Endothelial cell of umbilical vein (primary cell): ENCODE measurements around the gene CLDN5. TPM values are rescaled to one million over a fixed set of nuclear protein-coding genes. Genes with fewer than 3 reads are reported as not detected.

Source experiments
- BruUV-seq: library from RNA; stranded (reverse); fragments of 400-500 nt; replicated peaks from 2 replicates; lab custom pipeline; 2021; lab: Mats Ljungman, UMichigan
- CTCF ChIA-PET: fragments of 300-600, 350-600 bp; sonication (Branson Sonifier 250); formaldehyde crosslinking; loops from one replicate; lab custom pipeline; 2021; ENCODE audit warnings: antibody characterized with exemption, inconsistent platforms; lab: Charles Lee
- POLR2A ChIA-PET: fragments of 300-600, 350-600 bp; sonication (Branson Sonifier 250); formaldehyde crosslinking; loops from one replicate; lab custom pipeline; 2021; ENCODE audit warnings: antibody characterized with exemption, inconsistent platforms; lab: Charles Lee
- DNase-seq: peaks from one replicate; pipeline ENCODE4 v3.0.0-alpha.2; 2011; ENCODE audit warnings: low read depth, low spot score
- FAIRE-seq: peaks from 2 replicates; lab custom pipeline; 2011; peaks lifted over from hg19 to GRCh38; lab: Jason Lieb, UNC
- H2AFZ ChIP-seq: 2 replicates; pipeline ENCODE4 v1.6.0; 2012; ENCODE audit warnings: low read depth, low read length, control low read depth, inconsistent platforms
- H3K27ac ChIP-seq: 2 replicates; pipeline ENCODE4 v1.5.1; 2011; ENCODE audit warnings: low read depth, mild to moderate bottlenecking, control low read depth, low read length, moderate library complexity; ENCODE audit not compliant: insufficient read depth
- H3K27me3 ChIP-seq, 2 experiments: 2 replicates each; pipeline versions ENCODE4 v1.6.0 to v1.6.1; 2011; ENCODE audit warnings: low read length in 2 of 2, mixed read lengths in 1 of 2; ENCODE audit not compliant: control insufficient read depth in 2 of 2, insufficient read depth in 2 of 2
- H3K36me3 ChIP-seq, 2 experiments: 2 replicates in 1 of 2; 3 replicates in 1 of 2; pipeline ENCODE4 v1.5.1; 2011; ENCODE audit warnings: low read length in 2 of 2, mild to moderate bottlenecking in 1 of 2, moderate library complexity in 1 of 2; ENCODE audit not compliant: control insufficient read depth in 2 of 2, insufficient read depth in 2 of 2; ENCODE audit errors: extremely low read depth in 1 of 2
- H3K4me1 ChIP-seq: 3 replicates; pipeline ENCODE4 v1.5.1; 2011; ENCODE audit warnings: mild to moderate bottlenecking, low read length; ENCODE audit not compliant: control insufficient read depth, insufficient read depth; ENCODE audit errors: extremely low read depth
- H3K4me2 ChIP-seq: 2 replicates; pipeline ENCODE4 v1.6.1; 2011; ENCODE audit warnings: low read length, control low read depth, mixed read lengths; ENCODE audit not compliant: insufficient read depth
- H3K4me3 ChIP-seq, 3 experiments: fragments of 200-600 bp in 1 of 3; sonication (generic), shearing (Covaris generic) in 1 of 3; replicated peaks in 1 of 3; 2 replicates each; pipeline ENCODE4 v1.5.1; 2011 to 2016; ENCODE audit warnings: control low read depth in 3 of 3, low read length in 3 of 3, mild to moderate bottlenecking in 2 of 3, inconsistent platforms in 1 of 3, low read depth in 1 of 3, moderate library complexity in 1 of 3; ENCODE audit not compliant: insufficient read depth in 1 of 3
- H3K79me2 ChIP-seq: 2 replicates; pipeline ENCODE4 v1.6.0; 2012; ENCODE audit warnings: low read length, inconsistent platforms; ENCODE audit not compliant: control insufficient read depth, insufficient read depth
- H3K9ac ChIP-seq: replicated peaks from 2 replicates; pipeline ENCODE3; 2011; ENCODE audit warnings: low read length, control low read depth; ENCODE audit not compliant: insufficient read depth; ENCODE audit errors: extremely low read depth
- H3K9me1 ChIP-seq: replicated peaks from 3 replicates; pipeline ENCODE4 v1.6.0; 2011; ENCODE audit warnings: mild to moderate bottlenecking, low read length; ENCODE audit not compliant: control insufficient read depth, insufficient read depth; ENCODE audit errors: extremely low read depth
- H3K9me3 ChIP-seq: replicated peaks from 2 replicates; pipeline ENCODE4 v1.5.1; 2012; ENCODE audit warnings: low read length, inconsistent platforms; ENCODE audit not compliant: control insufficient read depth, insufficient read depth
- H4K20me1 ChIP-seq: replicated peaks from 2 replicates; pipeline ENCODE3; 2011; ENCODE audit warnings: mild to moderate bottlenecking, low read length; ENCODE audit not compliant: control insufficient read depth, insufficient read depth; ENCODE audit errors: extremely low read depth
- CTCF ChIP-seq, 2 donors: IDR thresholded peaks; 1 replicate in 1 of 2; 2 replicates in 1 of 2; pipeline ENCODE4 v1.5.1; 2011; ENCODE audit warnings: low read length in 2 of 2, mild to moderate bottlenecking in 2 of 2, moderate library complexity in 2 of 2, control low read depth in 1 of 2, inconsistent platforms in 1 of 2, low read depth in 1 of 2; ENCODE audit not compliant: insufficient read depth in 1 of 2; ENCODE audit errors: extremely low read depth in 1 of 2
- GATA2 ChIP-seq: IDR thresholded peaks from 2 replicates; pipeline ENCODE4 v1.7.0; 2011; ENCODE audit warnings: low read depth, mild to moderate bottlenecking, moderate library complexity, mixed read lengths, low read length; ENCODE audit not compliant: insufficient read length, insufficient read depth
- JUN ChIP-seq: IDR thresholded peaks from 2 replicates; pipeline ENCODE4 v1.6.1; 2011; ENCODE audit warnings: borderline replicate concordance, low read depth; ENCODE audit not compliant: insufficient read length, insufficient read depth
- MYC ChIP-seq: IDR thresholded peaks from one replicate; pipeline ENCODE4 v1.6.1; 2011; ENCODE audit warnings: mild to moderate bottlenecking, low read depth, low read length
- POLR2AphosphoS5 ChIP-seq: IDR thresholded peaks from 2 replicates; pipeline ENCODE4 v1.6.1; 2012; ENCODE audit warnings: low read depth, mild to moderate bottlenecking, control low read depth, low read length, moderate library complexity; ENCODE audit not compliant: insufficient read depth
- dilution Hi-C: fragments of 300-500 bp; cut with MboI; formaldehyde crosslinking; loops from one replicate; pipeline ENCODE4 v1.15.0; 2019; ENCODE audit warnings: low sequenced_read_pairs; ENCODE audit not compliant: extremely low pct_ligation_motif_present
- intact Hi-C: fragments of 100-400 bp; cut with micrococcal nuclease; formaldehyde crosslinking; loops from one replicate; pipeline ENCODE4 v1.10.0; 2022
- polyA plus RNA-seq, 4 experiments: library from polyadenylated mRNA; depleted of rRNA in 3 of 4; stranded (reverse) in 3 of 4; unstranded in 1 of 4; fragments of >200 nt; gene quantifications; 2 replicates each; pipeline versions ENCODE4 v1.2.1 to v1.2.3, GENCODE V29; 2011 to 2012; ENCODE audit warnings: missing spikeins in 1 of 4
- total RNA-seq: library from RNA; stranded (reverse); gene quantifications from 2 replicates; pipeline ENCODE4 v1.2.3, GENCODE V29; 2021
- TF ChIP-seq, protein P1 (sequence below): IDR thresholded peaks from 2 replicates; pipeline ENCODE4 v1.6.1; 2011; ENCODE audit not compliant: insufficient read depth, insufficient read length

CLDN5 gene
- total and polyA plus RNA-seq, 2 donors (not counting 3 experiments of a cell fraction or from before 2014, with no cell fraction given) = 198 to 252 TPM

- FAIRE-seq = no peak
- CTCF ChIA-PET = interaction anchor here (6.6 kb wide), 1 partner anchor 135 kb away, joined by 358 read pairs; no protein-coding TSS in a partner anchor
These were observed 30.1 kb downstream of the CLDN5 start for GRCh38 chr22:19494001-19494560.

More at GRCh38 chr22:19494001-19494560, 30.1 kb downstream of the CLDN5 start:
- Histone ChIP-seq H3K4me3 (no peak overlapping the region), H3K4me2 (no peak overlapping the region), H2AFZ (no peak overlapping the region), H3K9ac (no peak overlapping the region), H3K4me1 (no peaks in the 10 kb centered on the region), H3K27me3 (no peaks in the 10 kb centered on the region), H3K9me3 (no peaks in the 10 kb centered on the region), H3K27ac (no peak overlapping the region), H3K79me2 (peaks cover 2% of the 10 kb centered on the region), H4K20me1 (no peaks in the 10 kb centered on the region), H3K36me3 (peaks cover 0 to 6% of the 10 kb centered on the region in 2 experiments), H3K9me1 (no peaks in the 10 kb centered on the region)
- TF ChIP-seq CTCF (IDR thresholded peaks at IDR 0.05; ENCODE audit: extremely low read depth in 1 of 2, insufficient read depth in 1 of 2, low read depth in 1 of 2, low read length in 2 of 2) (no peak), POLR2AphosphoS5 (no peak), GATA2 (no peak), MYC (no peak), JUN (no peak)
- TF ChIP-seq, protein P1, sequence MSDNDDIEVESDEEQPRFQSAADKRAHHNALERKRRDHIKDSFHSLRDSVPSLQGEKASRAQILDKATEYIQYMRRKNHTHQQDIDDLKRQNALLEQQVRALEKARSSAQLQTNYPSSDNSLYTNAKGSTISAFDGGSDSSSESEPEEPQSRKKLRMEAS = no peak
- dilution Hi-C loops (no loop called here), intact Hi-C loops (no loop called here)
- no TSS peak for BruUV-seq
- POLR2A ChIA-PET = no interaction called here
- DNase-seq = no peak
